Dermis microvascular lymphatic vessel endothelial cell (primary cell): ENCODE results near the gene ZMYND10. TPM values are rescaled to one million over a fixed set of nuclear protein-coding genes. Genes with fewer than 3 reads are reported as not detected.
A peak's percentile ranks its signal among the peaks of the same experiment; 100 is the strongest.

Source experiments
- DNase-seq, 2 donors: peaks; one replicate each; pipeline versions ENCODE4 v3.0.0 to v3.0.0-alpha.2; 2010; ENCODE audit warnings: low read depth in 2 of 2
- total RNA-seq: library from RNA; depleted of rRNA; stranded (reverse); fragments of >200 nt; gene quantifications from 2 replicates; pipeline ENCODE4 v1.2.1, GENCODE V29; 2014

The ZMYND10 gene
- total RNA-seq, 1 donor from 2014 or later: under 0.01 TPM

DNA sequence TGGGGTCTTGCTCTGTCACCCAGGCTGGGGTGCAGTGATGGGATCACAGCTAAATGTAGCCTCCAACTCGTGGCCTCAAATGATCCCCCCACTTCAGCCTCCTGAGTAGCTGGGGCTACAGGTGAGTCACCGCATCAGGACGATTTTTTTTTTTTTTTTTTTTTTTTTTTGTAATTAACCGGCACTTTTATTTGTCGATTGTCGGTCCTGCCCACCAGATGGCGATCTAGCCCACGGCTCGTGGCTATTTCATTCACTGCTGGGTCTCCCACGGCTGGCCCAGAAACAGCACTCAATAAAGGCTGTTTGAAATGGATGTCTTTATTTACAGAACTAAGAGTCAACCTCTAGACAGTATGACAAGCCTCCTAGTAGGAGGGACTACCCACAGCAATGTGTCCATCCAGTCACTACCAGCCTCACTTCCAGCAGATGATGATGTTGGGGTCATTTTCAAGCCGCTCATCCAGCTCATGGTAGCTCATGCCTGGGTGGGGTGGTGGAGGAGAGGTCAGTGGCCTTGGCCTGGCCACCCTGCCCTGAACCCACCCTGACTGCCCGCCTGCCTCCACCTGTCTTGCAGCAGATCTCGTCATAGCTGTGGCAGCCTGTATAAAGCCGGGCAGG is 1.8 kb upstream of the ZMYND10 start:
- DNase-seq: peak in 1 of 2 donors; percentile 78

- no peak for DNase-seq
These were observed 524 bp downstream of the ZMYND10 start for GRCh38 chr3:50345008-50345407.

- no peak for DNase-seq
These were observed 2.5 kb downstream of the ZMYND10 start for GRCh38 chr3:50342813-50343633.

GRCh38 chr3:50341996-50342650 is 3.4 kb downstream of the ZMYND10 start:
- no peak for DNase-seq

DNA sequence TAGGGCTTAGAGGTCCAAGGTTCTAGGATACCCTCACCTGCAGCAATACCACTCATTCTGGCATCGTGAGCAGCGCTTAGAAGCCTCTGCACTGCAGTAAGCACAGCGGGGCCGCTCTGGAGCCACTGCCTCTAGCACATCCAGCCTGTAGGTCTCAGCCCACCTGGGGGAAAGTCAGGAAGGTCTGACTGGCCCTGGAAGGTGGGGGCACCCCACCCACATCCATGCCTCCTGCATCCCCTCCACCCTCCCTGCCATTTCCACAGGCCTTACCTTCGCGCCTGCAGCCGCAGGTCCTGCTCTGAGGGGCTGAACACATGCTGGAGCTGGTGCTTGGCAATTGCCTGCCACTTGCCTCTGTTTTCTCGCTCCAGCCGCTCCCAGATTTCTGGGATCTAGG is 4.0 kb downstream of the ZMYND10 start:
- DNase-seq: no peak

GRCh38 chr3:50340448-50341329 is 4.8 kb downstream of the ZMYND10 start, which contains the start of gene RASSF1:
Gene RASSF1 (minus strand): TSS chr3:50340836. CDS start chr3:50340805, 31 bp downstream.
- DNase-seq: no peak

- no peak for DNase-seq
These were observed 5.4 kb downstream of the ZMYND10 start for GRCh38 chr3:50340147-50340447.

DNA sequence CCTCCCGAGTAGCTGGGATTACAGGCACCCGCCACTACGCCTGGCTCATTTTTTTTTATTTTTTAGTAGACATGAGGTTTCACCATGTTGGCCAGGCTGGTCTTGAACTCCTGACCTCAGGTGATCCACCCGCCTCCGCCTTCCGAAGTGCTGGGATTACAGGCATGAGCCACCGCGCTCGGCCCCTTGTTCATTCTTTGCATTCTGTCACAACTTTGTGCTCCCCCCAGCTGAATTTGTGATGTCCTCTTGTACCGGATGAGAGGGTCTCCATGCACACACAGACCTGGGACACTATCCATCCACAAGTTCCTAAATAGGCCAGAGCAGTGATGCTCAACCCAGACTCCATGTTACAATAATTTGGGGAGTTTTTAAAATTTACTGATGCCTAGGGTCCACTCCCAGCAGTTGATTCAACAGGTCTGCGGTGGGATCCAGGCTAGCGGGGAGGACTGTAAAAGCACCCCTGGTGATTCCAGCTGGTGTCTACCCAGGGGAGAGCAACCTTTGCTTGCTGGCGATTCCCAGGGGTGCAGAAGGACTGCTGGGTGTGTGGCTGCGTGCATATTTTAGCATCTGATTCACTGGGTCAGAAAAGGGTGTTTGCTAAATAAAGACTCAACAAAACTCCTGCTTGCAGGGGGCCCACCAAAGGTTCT is 5.9 kb downstream of the ZMYND10 start:
- no peak for DNase-seq

DNA sequence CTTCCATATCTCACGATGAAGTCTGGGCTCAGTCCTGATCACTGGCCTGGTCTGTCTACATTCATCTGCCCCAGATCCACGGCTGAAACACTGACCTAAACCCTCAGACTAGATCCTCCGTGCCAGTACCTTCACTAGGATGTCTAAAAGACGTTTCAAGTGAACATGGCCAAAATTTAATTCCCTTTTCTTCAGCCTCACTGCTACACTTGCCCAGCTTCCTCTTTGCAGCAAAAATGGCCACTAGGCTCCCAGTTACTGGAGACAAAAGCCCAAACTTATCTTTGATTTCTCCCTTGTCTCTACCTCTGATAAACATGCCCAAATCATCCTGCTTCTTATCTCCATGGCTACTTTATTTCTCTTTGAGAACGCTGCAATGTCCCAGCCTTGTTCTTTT is 6.6 kb downstream of the ZMYND10 start:
- no peak for DNase-seq

GRCh38 chr3:50337175-50337861 is 8.2 kb downstream of the ZMYND10 start:
- peak; percentile 97 to 99 for DNase-seq

DNA sequence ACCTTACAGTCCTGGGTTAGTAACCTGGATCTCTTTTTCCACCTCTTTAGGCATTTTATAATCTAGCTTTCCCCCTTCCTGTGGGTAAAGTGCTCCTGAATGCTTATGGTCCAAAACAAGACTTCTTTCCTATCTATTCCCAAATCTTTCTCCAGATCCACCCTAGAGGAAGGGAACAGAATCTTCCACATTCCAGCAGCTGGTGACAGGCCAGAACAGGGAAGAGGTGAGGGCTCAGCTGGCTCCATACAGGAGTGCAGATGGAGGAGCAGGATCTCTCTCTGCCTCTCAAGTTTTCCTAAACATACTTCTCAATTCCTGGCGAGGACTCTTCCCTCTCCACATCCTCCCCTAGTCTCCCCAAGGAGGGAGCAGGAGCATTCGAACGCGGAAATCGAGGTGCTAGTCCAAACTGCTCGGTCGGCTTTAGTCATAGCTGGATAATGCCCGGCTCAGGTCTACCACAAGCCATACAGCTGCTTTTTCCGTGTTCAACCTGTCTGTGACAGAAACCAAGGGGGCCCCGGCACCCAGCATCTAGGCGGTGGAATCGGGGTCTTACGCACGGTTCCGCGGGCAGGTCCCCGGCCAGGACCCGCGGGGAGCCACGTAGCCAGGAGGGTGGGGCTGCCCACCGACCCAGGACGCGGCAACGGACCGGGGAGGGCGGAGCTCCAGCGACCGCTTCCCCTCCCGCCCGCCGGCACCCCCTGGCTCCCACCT is 8.9 kb downstream of the ZMYND10 start:
- peak in 1 of 2 donors; percentile 36 for DNase-seq

- DNase-seq: peak in 1 of 2 donors; percentile 65
These were observed 11.0 kb downstream of the ZMYND10 start for GRCh38 chr3:50334339-50335075.

- peak in 1 of 2 donors; percentile 88 for DNase-seq
These were observed 11.7 kb downstream of the ZMYND10 start for GRCh38 chr3:50333744-50334328.

DNA sequence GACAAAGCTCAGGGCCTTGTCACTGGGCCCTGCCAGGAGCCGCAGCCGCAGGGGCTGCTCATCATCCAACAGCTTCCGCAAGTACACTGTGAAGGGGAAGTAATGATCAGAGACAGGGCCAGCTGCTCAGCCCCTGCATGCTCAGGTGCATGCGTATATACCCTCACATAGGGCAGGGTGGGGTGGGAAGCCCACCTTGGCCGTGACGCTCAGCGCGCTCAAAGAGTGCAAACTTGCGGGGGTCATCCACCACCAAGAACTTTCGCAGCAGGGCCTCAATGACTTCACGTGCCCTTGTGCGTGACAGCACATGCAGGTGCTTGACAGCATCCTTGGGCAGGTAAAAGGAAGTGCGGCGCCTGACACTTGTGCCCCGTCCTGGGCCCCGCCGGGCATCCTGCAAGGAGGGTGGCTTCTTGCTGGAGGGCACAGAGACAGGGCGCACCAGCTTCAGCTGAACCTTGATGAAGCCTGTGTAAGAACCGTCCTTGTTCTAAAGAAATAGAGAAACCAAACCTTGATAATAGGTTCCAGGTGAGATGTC is 14.1 kb downstream of the ZMYND10 start:
- DNase-seq: no peak

DNA sequence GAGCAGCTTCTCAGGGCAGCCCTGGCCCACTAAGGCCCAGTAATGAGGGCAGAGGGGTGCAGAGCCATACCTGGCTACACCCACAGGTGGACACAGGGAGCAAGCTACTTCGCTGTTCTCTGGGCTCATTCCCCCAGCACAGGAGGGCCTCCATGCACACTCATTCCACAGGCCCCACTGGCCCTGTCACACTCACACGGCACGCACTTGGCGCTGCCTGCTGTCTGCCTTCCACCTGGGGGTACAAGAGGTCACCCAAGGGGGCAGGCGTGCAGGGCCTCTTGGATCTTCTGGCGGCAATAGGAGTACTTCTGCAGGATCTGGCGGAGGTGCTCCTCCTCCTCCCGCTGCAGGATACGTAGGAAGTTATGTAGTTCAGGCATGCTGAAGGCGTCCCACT is 15.2 kb downstream of the ZMYND10 start:
- DNase-seq: no peak

DNA sequence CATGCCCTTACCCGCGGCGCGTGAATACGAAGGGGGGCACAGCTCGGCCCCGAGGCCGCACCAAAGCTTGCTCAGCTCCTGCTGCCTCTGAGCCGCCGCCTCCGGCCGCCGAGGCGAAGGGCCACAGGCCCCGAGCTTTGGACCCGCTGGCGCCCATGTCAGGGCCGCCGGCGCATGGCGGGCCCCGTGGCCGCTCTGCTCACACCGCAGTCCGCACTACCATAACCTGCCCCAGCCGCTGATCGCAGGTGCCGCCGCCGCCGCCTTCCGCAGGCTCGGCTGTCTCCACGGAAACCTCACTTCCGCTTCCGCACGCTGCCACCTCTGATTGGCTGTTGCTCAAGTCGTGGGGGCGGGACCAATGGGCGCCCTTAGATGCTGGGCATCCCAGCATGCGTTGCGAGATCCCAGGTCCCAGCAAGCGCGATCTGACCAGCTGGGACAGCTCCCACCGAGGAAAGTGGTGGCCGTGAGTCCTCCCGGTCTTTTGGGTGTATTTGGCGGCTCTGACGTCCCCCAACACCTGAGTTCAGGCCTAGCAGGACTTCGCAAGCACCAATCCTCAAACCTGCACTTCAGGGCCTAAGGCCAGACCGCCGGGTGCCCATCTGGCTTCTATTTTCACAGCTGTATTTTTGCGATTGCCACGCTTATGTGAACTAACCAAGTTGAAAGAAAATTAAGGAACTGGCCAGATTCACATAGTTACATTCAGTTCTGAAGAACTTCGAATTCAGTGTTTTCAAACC is 17.4 kb downstream of the ZMYND10 start, which contains the start of gene TUSC2:
TSS of gene TUSC2 (minus strand) at position 281 of the 749 bp plus-strand sequence. CDS start at position 157, 124 bp downstream.
- peak; percentile 93 to 98 for DNase-seq

- DNase-seq: no peak
These were observed 18.4 kb downstream of the ZMYND10 start for GRCh38 chr3:50327129-50327528.

- DNase-seq: no peak
These were observed 19.4 kb downstream of the ZMYND10 start for GRCh38 chr3:50326182-50326541.
